Measurements from ENCODE around the gene TAC1. TPM values are rescaled to one million over a fixed set of nuclear protein-coding genes. Genes with fewer than 3 reads are reported as not detected.

TAC1 gene, protein sequence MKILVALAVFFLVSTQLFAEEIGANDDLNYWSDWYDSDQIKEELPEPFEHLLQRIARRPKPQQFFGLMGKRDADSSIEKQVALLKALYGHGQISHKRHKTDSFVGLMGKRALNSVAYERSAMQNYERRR
- total RNA-seq = not detected
- polyA plus RNA-seq = not detected
- total RNA-seq = 0 to 0.17 (median 0) reads per million in 6 experiments

DNA sequence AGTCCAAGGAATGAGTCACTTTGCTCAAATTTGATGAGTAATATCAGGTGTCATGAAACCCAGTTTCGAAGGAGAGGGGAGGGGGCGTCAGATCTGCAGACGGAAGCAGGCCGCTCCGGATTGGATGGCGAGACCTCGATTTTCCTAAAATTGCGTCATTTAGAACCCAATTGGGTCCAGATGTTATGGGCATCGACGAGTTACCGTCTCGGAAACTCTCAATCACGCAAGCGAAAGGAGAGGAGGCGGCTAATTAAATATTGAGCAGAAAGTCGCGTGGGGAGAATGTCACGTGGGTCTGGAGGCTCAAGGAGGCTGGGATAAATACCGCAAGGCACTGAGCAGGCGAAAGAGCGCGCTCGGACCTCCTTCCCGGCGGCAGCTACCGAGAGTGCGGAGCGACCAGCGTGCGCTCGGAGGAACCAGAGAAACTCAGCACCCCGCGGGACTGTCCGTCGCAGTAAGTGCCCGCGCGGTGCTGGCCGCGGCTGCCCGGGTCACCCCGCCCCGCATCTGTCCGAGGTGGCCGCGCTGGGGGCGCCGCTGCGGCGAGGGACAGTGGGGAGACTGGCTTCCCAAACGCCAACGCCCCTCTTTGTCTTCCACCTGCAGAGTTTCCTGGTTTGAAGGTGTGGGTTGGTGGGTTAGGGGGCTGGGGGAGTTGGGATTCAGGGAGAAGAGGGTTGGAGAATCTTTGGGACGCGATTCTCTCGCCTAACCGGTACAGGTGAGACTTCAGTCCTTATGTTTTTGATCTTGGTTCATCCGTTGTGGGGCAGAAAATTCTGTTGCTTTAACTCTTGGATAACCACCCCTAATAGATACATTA lies at the start of gene TAC1:
Gene TAC1 (plus strand): TSS at position 351 of the 829 bp plus-strand sequence. CDS start 527 bp downstream, outside the sequence.
- peak within 1 kb of the TSS in 8 of 10 donors; percentile 12 to 64 (median 54) for H3K4me3 Mint-ChIP-seq
- no peak for DNase-seq
- peaks cover 0 to 2% (median 0%) of the 10 kb centered on the region in 9 donors for H3K9me3 Mint-ChIP-seq
- peaks cover 39 to 76% (median 52%) of the 10 kb centered on the region in 5 donors for H3K27me3 Mint-ChIP-seq
- H3K27ac Mint-ChIP-seq = peak within 1 kb of the TSS in 1 of 10 donors; percentile 24
- H3K36me3 Mint-ChIP-seq = no peaks in the 10 kb centered on the region
- H3K4me1 Mint-ChIP-seq = peaks cover 7 to 31% (median 16%) of the 10 kb centered on the region in 4 donors
- no peak for ATAC-seq
- POLR2A ChIA-PET = no interaction called here

DNA sequence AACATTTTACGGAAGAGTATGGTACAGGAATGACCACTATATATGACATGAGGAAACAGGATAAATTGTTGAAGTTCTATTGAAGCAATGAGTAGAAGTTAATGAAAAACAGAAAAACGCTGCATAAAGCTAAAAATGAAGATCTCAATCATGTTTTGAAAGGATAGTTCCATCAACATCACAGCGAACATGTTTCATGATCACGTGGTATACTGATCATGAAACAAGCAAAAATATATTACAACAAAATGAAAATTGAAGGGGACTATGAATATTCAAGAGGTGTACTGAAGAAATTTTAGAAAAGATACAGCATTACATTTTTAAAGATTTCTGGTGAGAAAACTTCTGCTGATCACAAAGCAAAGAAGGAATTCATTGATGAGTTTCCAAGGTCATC lies 45.9 kb upstream of the TAC1 start:
- no peak for DNase-seq
- Mint-ChIP-seq H3K27me3 (peaks cover 2 to 33% (median 9%) of the 10 kb centered on the region in 5 donors), H3K36me3 (no peaks in the 10 kb centered on the region), H3K4me1 (no peaks in the 10 kb centered on the region), H3K9me3 (peaks cover 0 to 4% (median 0%) of the 10 kb centered on the region in 9 donors), H3K4me3 (no peak overlapping the region), H3K27ac (no peak overlapping the region)
- ATAC-seq = no peak
- POLR2A ChIA-PET = no interaction called here

DNA sequence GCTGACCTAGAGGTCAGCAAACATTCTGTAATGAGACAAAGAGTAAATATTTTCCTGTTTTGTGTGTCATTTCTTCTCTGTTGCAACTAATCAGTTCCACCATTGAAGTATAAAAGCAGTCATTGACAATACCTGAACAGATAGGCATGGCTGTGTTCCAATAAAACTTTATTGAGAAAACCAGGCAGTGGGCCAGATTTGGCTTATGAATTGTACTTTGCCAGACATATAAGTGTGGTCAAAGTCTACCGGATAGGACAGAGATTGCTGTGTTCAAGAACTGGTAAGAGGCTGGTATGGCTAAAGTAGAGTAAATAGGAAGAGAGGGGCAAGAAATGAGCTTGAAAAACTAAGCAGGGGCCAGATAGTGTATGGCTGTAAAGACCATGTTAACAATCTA lies 38.3 kb upstream of the TAC1 start:
- Mint-ChIP-seq H3K27me3 (peaks cover 0 to 13% (median 2%) of the 10 kb centered on the region in 5 donors), H3K36me3 (no peaks in the 10 kb centered on the region), H3K4me3 (no peak overlapping the region), H3K27ac (no peak overlapping the region), H3K9me3 (peaks cover 0 to 1% (median 0%) of the 10 kb centered on the region in 9 donors), H3K4me1 (no peaks in the 10 kb centered on the region)
- POLR2A ChIA-PET = no interaction called here
- DNase-seq (no peak), ATAC-seq (no peak)

DNA sequence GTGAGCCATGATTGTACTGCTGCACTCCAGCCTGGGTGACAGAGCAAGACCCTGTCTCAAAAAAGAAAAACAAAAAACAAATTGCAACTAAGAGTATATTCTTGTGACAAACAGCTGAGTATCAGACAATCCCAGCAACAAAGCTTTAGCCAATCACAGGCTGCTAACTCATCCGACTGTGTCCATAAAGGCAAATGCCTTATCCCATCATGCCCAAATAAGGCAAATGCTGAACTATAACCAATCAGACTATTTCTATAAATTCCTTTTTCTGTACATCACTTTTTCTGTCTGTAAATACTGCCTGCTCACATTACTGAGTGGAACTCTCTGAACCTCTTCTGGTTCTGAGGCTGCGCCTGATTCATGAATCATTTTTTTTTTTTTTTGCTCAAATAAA lies 37.5 kb upstream of the TAC1 start:
- POLR2A ChIA-PET = no interaction called here
- peaks cover 0 to 2% (median 0%) of the 10 kb centered on the region in 9 donors for H3K9me3 Mint-ChIP-seq
- no peaks in the 10 kb centered on the region for H3K36me3 Mint-ChIP-seq
- H3K27ac Mint-ChIP-seq = no peak overlapping the region
- peaks cover 0 to 20% (median 4%) of the 10 kb centered on the region in 5 donors for H3K27me3 Mint-ChIP-seq
- no peaks in the 10 kb centered on the region for H3K4me1 Mint-ChIP-seq
- no peak for DNase-seq
- H3K4me3 Mint-ChIP-seq = no peak overlapping the region
- ATAC-seq = no peak

DNA sequence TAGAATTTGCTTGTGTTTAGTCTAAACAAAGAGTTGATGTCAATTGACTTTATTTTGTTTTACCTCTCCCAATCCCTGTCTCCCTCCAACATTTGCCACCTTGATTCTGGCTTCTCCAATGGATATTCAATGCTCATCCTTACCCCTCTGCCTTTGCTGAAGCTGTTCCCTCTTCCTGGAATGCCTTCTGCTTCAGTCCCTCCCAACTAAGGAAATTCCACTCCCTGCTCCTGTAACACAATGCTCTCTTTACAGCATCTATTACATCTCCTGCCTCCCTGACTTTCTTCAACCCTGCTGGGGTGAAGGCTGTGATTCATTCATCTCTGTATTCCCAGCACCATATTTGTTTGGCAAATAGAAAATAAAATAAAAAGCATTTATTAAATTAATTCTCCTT lies 34.5 kb upstream of the TAC1 start:
- peaks cover 0 to 20% (median 4%) of the 10 kb centered on the region in 5 donors for H3K27me3 Mint-ChIP-seq
- H3K9me3 Mint-ChIP-seq = peaks cover 0 to 11% (median 6%) of the 10 kb centered on the region in 9 donors
- H3K36me3 Mint-ChIP-seq = no peaks in the 10 kb centered on the region
- H3K27ac Mint-ChIP-seq = no peak overlapping the region
- POLR2A ChIA-PET = no interaction called here
- H3K4me1 Mint-ChIP-seq = no peaks in the 10 kb centered on the region
- H3K4me3 Mint-ChIP-seq = no peak overlapping the region
- no peak for DNase-seq
- no peak for ATAC-seq

DNA sequence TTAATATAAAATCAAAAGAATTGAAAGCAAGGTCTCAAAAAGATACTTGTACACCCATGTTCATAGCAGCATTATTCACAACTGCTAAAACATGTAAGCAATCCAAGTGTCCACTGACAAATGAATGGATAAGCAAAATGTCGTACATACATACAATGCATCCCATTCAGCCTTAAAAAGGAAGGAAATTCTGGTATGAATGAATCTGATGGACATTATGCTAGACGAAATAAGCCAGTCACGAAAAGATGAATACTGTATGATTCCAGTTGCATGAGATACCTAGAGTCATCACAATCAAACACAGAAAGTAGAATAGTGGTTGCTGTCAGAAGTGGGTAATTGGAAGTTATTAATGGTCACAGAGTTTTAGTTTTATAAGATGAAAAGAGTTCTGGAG lies 9.5 kb upstream of the TAC1 start:
- no peaks in the 10 kb centered on the region for H3K4me1 Mint-ChIP-seq
- H3K27me3 Mint-ChIP-seq = peaks cover 2 to 18% (median 7%) of the 10 kb centered on the region in 5 donors
- no peak for ATAC-seq
- POLR2A ChIA-PET = no interaction called here
- H3K27ac Mint-ChIP-seq = no peak overlapping the region
- no peaks in the 10 kb centered on the region for H3K36me3 Mint-ChIP-seq
- no peak for DNase-seq
- H3K4me3 Mint-ChIP-seq = no peak overlapping the region
- H3K9me3 Mint-ChIP-seq = peaks cover 0 to 7% (median 0%) of the 10 kb centered on the region in 9 donors

DNA sequence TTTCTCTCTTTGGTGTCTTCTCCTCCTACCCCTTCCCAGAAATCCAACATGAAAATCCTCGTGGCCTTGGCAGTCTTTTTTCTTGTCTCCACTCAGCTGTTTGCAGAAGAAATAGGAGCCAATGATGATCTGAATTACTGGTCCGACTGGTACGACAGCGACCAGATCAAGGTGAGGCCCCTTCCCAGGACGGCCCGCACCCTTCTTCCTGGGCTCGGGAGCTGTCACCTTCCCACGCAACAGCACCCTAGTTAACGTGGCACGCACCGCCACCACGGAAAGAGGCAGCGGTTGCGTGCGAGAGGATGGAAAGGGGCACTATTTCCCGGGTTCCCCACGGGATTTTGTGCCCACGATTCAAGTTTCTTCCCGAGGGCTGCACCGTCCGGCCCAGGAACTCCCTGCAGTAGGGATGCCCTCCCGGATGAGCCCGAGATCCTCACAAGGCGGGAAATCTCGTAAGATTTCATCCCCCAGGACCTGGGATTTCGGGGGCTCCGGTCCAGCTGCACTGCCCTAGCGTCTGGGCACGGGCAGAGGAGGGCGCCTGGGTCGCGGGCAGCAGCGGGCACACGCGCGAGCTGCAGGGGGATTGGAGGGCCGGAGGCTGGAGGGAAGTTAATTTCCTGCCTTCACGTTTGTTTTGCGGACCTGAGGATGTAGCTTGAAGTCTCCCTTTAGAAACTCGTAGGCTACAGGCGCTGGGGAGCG lies 834 bp downstream of the TAC1 start:
- POLR2A ChIA-PET = no interaction called here
- peak overlapping the region in 7 of 10 donors; percentile 4 to 64 (median 36) for H3K4me3 Mint-ChIP-seq
- H3K27ac Mint-ChIP-seq = no peak overlapping the region
- ATAC-seq (no peak), DNase-seq (no peak)
- H3K9me3 Mint-ChIP-seq = peaks cover 0 to 2% (median 0%) of the 10 kb centered on the region in 9 donors
- no peaks in the 10 kb centered on the region for H3K36me3 Mint-ChIP-seq
- H3K27me3 Mint-ChIP-seq = peaks cover 38 to 80% (median 52%) of the 10 kb centered on the region in 5 donors
- H3K4me1 Mint-ChIP-seq = peaks cover 7 to 31% (median 16%) of the 10 kb centered on the region in 4 donors

DNA sequence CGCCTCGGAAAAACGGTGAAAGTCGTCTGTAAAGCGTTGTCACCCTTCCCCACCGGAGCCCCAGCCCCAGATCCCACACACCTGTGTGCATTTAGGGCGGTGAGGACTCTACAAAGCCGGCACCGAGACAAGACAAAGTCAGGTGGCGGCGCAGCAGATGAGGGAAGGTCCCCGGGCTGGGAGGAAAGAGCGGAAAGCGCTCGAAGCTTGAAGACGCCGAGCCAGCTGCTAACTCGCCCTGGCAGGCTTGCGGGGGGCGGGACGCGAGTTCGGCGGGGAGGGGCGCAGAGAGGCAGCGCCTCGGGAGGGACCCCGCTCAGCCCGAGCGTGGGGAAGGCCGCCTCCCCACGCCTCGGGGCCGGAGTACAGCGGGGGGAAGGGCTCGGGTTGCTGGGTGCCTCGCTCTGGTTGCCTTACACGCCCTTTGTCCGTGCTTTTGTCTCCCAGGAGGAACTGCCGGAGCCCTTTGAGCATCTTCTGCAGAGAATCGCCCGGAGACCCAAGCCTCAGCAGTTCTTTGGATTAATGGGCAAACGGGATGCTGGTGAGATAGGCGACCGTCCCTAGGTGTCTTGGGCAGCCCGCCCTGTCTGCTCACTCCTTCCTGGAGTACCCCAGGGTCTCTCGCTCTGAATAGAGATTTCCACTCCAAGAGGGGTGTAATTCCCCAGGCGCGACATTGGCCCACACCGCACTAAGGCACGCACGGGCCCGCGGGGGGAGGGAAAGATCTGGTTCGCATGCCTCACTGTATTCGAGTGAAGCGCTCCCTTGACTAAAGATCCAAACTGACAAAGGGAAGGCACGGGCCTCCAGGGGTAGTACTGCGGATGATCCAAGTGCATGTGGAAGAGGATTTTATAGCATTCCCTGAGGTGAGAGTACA lies 1.6 kb downstream of the TAC1 start:
- H3K4me1 Mint-ChIP-seq = peaks cover 7 to 31% (median 16%) of the 10 kb centered on the region in 4 donors
- H3K4me3 Mint-ChIP-seq = peak overlapping the region in 6 of 10 donors; percentile 4 to 64 (median 35)
- peaks cover 38 to 79% (median 51%) of the 10 kb centered on the region in 5 donors for H3K27me3 Mint-ChIP-seq
- POLR2A ChIA-PET = no interaction called here
- no peaks in the 10 kb centered on the region for H3K36me3 Mint-ChIP-seq
- DNase-seq = no peak
- H3K27ac Mint-ChIP-seq = no peak overlapping the region
- no peak for ATAC-seq
- H3K9me3 Mint-ChIP-seq = peaks cover 0 to 2% (median 0%) of the 10 kb centered on the region in 9 donors

DNA sequence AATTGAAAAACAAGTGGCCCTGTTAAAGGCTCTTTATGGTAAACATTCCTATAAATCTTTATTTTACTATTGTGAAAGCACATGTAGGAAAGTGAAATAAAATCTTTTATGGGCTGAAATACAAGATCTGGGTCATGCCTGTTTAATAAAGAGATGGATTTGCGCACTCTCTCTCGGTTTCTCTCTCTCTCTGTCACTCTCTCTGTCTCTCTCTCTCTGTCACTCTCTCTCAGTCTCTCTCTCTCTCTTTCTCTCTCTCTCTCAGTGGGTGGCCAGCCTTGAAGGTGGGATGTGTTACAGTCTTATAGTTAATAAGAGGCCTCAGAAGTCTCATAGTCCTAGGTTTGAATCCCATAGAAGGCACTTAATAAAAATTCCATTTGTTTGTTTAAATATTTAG lies 2.4 kb downstream of the TAC1 start:
- Mint-ChIP-seq H3K4me3 (peak overlapping the region in 3 of 10 donors; percentile 10 to 39 (median 27)), H3K36me3 (no peaks in the 10 kb centered on the region), H3K4me1 (peaks cover 7 to 31% (median 16%) of the 10 kb centered on the region in 4 donors), H3K27me3 (peaks cover 40 to 74% (median 51%) of the 10 kb centered on the region in 5 donors), H3K27ac (no peak overlapping the region), H3K9me3 (peaks cover 0 to 2% (median 0%) of the 10 kb centered on the region in 9 donors)
- POLR2A ChIA-PET = no interaction called here
- ATAC-seq (no peak), DNase-seq (no peak)

DNA sequence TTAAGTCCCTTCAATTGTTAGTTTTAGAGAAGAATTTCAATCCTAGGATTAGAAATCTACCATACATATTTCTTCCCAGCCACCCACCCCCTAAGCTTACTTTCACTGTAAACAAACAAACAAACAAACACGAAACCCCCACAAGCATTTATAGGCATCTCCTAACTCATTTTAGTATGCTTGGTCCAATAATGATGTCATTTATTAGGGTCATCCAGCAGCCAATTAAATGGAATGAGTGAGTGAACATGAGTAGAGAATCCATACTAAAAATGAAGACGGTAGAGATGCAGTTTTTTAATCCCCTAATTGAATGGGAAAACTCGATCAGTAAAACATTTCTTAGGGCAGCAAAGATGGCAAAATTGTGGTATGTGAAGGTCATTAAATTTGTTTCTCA lies 3.2 kb downstream of the TAC1 start:
- Mint-ChIP-seq H3K4me3 (no peak overlapping the region), H3K4me1 (peaks cover 7 to 31% (median 16%) of the 10 kb centered on the region in 4 donors), H3K27me3 (peaks cover 37 to 72% (median 47%) of the 10 kb centered on the region in 5 donors), H3K27ac (no peak overlapping the region), H3K9me3 (no peaks in the 10 kb centered on the region), H3K36me3 (no peaks in the 10 kb centered on the region)
- no peak for DNase-seq
- ATAC-seq = no peak
- POLR2A ChIA-PET = no interaction called here

DNA sequence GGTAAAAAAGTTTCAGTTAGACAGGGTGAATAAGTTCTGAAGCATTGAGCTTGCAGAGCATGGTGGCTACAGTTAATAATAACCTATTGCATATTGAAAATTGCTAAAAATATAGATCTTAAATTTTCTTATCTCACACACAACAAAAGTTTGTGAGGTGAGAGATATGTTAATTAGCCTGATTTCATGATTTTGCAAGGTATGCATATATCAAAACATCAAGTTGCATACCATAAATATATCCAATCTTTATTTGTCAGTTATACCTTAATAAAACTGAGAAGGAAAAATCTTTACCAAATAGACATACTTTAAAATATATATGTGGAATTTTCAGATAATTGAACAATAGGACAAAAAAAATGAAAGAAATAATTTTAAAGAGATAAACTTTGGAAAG lies 16.6 kb downstream of the TAC1 start:
- Mint-ChIP-seq H3K9me3 (peaks cover 0 to 7% (median 0%) of the 10 kb centered on the region in 9 donors), H3K4me3 (no peak overlapping the region), H3K36me3 (no peaks in the 10 kb centered on the region), H3K27me3 (peaks cover 7 to 14% (median 10%) of the 10 kb centered on the region in 5 donors), H3K4me1 (no peaks in the 10 kb centered on the region), H3K27ac (no peak overlapping the region)
- ATAC-seq = no peak
- no peak for DNase-seq
- POLR2A ChIA-PET = no interaction called here

DNA sequence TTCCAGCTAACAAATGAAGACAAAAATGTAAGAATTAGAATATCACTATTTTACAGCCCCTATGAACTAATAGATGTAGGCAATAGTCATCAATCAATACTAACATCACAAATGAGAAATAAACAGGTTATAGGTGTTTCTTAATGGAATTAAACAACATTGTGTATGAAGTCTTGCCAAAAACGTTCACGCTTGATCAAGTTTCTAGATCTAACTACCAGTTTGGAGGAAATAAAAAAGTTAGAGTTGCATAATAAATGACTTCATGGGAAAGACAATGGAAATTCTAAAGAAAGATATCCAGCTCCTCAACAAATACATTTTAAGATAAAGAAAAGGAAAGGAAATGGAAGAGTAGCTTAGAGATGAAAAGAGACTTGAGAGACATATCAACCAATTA lies 19.7 kb downstream of the TAC1 start:
- H3K27me3 Mint-ChIP-seq = peaks cover 0 to 7% (median 3%) of the 10 kb centered on the region in 5 donors
- no peak for DNase-seq
- no peaks in the 10 kb centered on the region for H3K36me3 Mint-ChIP-seq
- H3K27ac Mint-ChIP-seq = no peak overlapping the region
- no peak for ATAC-seq
- H3K9me3 Mint-ChIP-seq = peaks cover 0 to 7% (median 0%) of the 10 kb centered on the region in 9 donors
- H3K4me1 Mint-ChIP-seq = no peaks in the 10 kb centered on the region
- POLR2A ChIA-PET = no interaction called here
- H3K4me3 Mint-ChIP-seq = no peak overlapping the region

All from naive thymus-derived CD8-positive, alpha-beta T cell (primary cell).